Endothelial cell of umbilical vein (primary cell): Measurements from ENCODE around the gene TM9SF3. TPM values are rescaled to one million over a fixed set of nuclear protein-coding genes. Genes with fewer than 3 reads are reported as not detected.

Experiments used
- BruUV-seq: library from RNA; stranded (reverse); fragments of 400-500 nt; replicated peaks from 2 replicates; lab custom pipeline; 2021; lab: Mats Ljungman, UMichigan
- CTCF ChIA-PET: fragments of 300-600, 350-600 bp; sonication (Branson Sonifier 250); formaldehyde crosslinking; loops from one replicate; lab custom pipeline; 2021; ENCODE audit warnings: antibody characterized with exemption, inconsistent platforms; lab: Charles Lee
- POLR2A ChIA-PET: fragments of 300-600, 350-600 bp; sonication (Branson Sonifier 250); formaldehyde crosslinking; loops from one replicate; lab custom pipeline; 2021; ENCODE audit warnings: antibody characterized with exemption, inconsistent platforms; lab: Charles Lee
- DNase-seq: peaks from one replicate; pipeline ENCODE4 v3.0.0-alpha.2; 2011; ENCODE audit warnings: low read depth, low spot score
- FAIRE-seq: peaks from 2 replicates; lab custom pipeline; 2011; peaks lifted over from hg19 to GRCh38; lab: Jason Lieb, UNC
- H2AFZ ChIP-seq: 2 replicates; pipeline ENCODE4 v1.6.0; 2012; ENCODE audit warnings: low read depth, low read length, control low read depth, inconsistent platforms
- H3K27ac ChIP-seq: 2 replicates; pipeline ENCODE4 v1.5.1; 2011; ENCODE audit warnings: low read depth, mild to moderate bottlenecking, control low read depth, low read length, moderate library complexity; ENCODE audit not compliant: insufficient read depth
- H3K27me3 ChIP-seq, 2 experiments: 2 replicates each; pipeline versions ENCODE4 v1.6.0 to v1.6.1; 2011; ENCODE audit warnings: low read length in 2 of 2, mixed read lengths in 1 of 2; ENCODE audit not compliant: control insufficient read depth in 2 of 2, insufficient read depth in 2 of 2
- H3K36me3 ChIP-seq, 2 experiments: 2 replicates in 1 of 2; 3 replicates in 1 of 2; pipeline ENCODE4 v1.5.1; 2011; ENCODE audit warnings: low read length in 2 of 2, mild to moderate bottlenecking in 1 of 2, moderate library complexity in 1 of 2; ENCODE audit not compliant: control insufficient read depth in 2 of 2, insufficient read depth in 2 of 2; ENCODE audit errors: extremely low read depth in 1 of 2
- H3K4me1 ChIP-seq: 3 replicates; pipeline ENCODE4 v1.5.1; 2011; ENCODE audit warnings: mild to moderate bottlenecking, low read length; ENCODE audit not compliant: control insufficient read depth, insufficient read depth; ENCODE audit errors: extremely low read depth
- H3K4me2 ChIP-seq: 2 replicates; pipeline ENCODE4 v1.6.1; 2011; ENCODE audit warnings: low read length, control low read depth, mixed read lengths; ENCODE audit not compliant: insufficient read depth
- H3K4me3 ChIP-seq, 3 experiments: fragments of 200-600 bp in 1 of 3; sonication (generic), shearing (Covaris generic) in 1 of 3; replicated peaks in 1 of 3; 2 replicates each; pipeline ENCODE4 v1.5.1; 2011 to 2016; ENCODE audit warnings: control low read depth in 3 of 3, low read length in 3 of 3, mild to moderate bottlenecking in 2 of 3, inconsistent platforms in 1 of 3, low read depth in 1 of 3, moderate library complexity in 1 of 3; ENCODE audit not compliant: insufficient read depth in 1 of 3
- H3K79me2 ChIP-seq: 2 replicates; pipeline ENCODE4 v1.6.0; 2012; ENCODE audit warnings: low read length, inconsistent platforms; ENCODE audit not compliant: control insufficient read depth, insufficient read depth
- H3K9ac ChIP-seq: replicated peaks from 2 replicates; pipeline ENCODE3; 2011; ENCODE audit warnings: low read length, control low read depth; ENCODE audit not compliant: insufficient read depth; ENCODE audit errors: extremely low read depth
- H3K9me1 ChIP-seq: replicated peaks from 3 replicates; pipeline ENCODE4 v1.6.0; 2011; ENCODE audit warnings: mild to moderate bottlenecking, low read length; ENCODE audit not compliant: control insufficient read depth, insufficient read depth; ENCODE audit errors: extremely low read depth
- H3K9me3 ChIP-seq: replicated peaks from 2 replicates; pipeline ENCODE4 v1.5.1; 2012; ENCODE audit warnings: low read length, inconsistent platforms; ENCODE audit not compliant: control insufficient read depth, insufficient read depth
- H4K20me1 ChIP-seq: replicated peaks from 2 replicates; pipeline ENCODE3; 2011; ENCODE audit warnings: mild to moderate bottlenecking, low read length; ENCODE audit not compliant: control insufficient read depth, insufficient read depth; ENCODE audit errors: extremely low read depth
- FOS ChIP-seq: IDR thresholded peaks from 2 replicates; pipeline ENCODE4 v1.6.1; 2011; ENCODE audit warnings: mild to moderate bottlenecking, low read length, moderate library complexity, borderline replicate concordance; ENCODE audit not compliant: insufficient read depth
- GATA2 ChIP-seq: IDR thresholded peaks from 2 replicates; pipeline ENCODE4 v1.7.0; 2011; ENCODE audit warnings: low read depth, mild to moderate bottlenecking, moderate library complexity, mixed read lengths, low read length; ENCODE audit not compliant: insufficient read length, insufficient read depth
- JUN ChIP-seq: IDR thresholded peaks from 2 replicates; pipeline ENCODE4 v1.6.1; 2011; ENCODE audit warnings: borderline replicate concordance, low read depth; ENCODE audit not compliant: insufficient read length, insufficient read depth
- MAX ChIP-seq: IDR thresholded peaks from 2 replicates; pipeline ENCODE4 v1.6.1; 2011; ENCODE audit not compliant: insufficient read depth, insufficient read length
- MYC ChIP-seq: IDR thresholded peaks from one replicate; pipeline ENCODE4 v1.6.1; 2011; ENCODE audit warnings: mild to moderate bottlenecking, low read depth, low read length
- POLR2A ChIP-seq: IDR thresholded peaks from 2 replicates; pipeline ENCODE4 v1.6.1; 2012; ENCODE audit warnings: low read depth, mild to moderate bottlenecking, control low read depth, low read length
- dilution Hi-C: fragments of 300-500 bp; cut with MboI; formaldehyde crosslinking; loops from one replicate; pipeline ENCODE4 v1.15.0; 2019; ENCODE audit warnings: low sequenced_read_pairs; ENCODE audit not compliant: extremely low pct_ligation_motif_present
- intact Hi-C: fragments of 100-400 bp; cut with micrococcal nuclease; formaldehyde crosslinking; loops from one replicate; pipeline ENCODE4 v1.10.0; 2022
- polyA plus RNA-seq, 4 experiments: library from polyadenylated mRNA; depleted of rRNA in 3 of 4; stranded (reverse) in 3 of 4; unstranded in 1 of 4; fragments of >200 nt; gene quantifications; 2 replicates each; pipeline versions ENCODE4 v1.2.1 to v1.2.3, GENCODE V29; 2011 to 2012; ENCODE audit warnings: missing spikeins in 1 of 4
- total RNA-seq: library from RNA; stranded (reverse); gene quantifications from 2 replicates; pipeline ENCODE4 v1.2.3, GENCODE V29; 2021

The TM9SF3 gene
- total and polyA plus RNA-seq, 2 donors (not counting 3 experiments of a cell fraction or from before 2014, with no cell fraction given), result 133 to 144 TPM

DNA sequence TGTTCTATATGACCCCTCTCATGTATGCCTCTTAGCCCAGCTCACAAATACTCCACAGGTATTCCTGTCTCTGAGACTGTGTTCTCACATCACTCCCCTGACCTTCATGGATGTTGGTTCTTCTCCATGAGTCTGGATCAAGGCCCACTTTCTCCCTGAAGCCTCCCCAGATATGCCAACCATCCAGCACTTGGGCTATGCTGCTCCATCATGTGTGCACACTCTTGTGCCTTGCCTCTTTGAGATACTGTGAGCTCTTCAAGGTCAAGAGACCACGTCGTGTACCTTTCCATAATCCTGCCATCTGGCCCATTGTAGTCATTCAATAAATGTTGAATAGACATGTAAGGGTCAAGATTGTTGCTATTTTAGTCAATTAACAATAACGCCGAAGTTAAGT is 30.1 kb upstream of the TM9SF3 start:
- peaks cover 0 to 3% of the 10 kb centered on the region in 2 experiments for H3K27me3 ChIP-seq
- no peak overlapping the region for H3K27ac ChIP-seq
- intact Hi-C loops (no loop called here), dilution Hi-C loops (no loop called here)
- DNase-seq, result no peak
- H3K9ac ChIP-seq, result no peak overlapping the region
- CTCF ChIA-PET, result no interaction called here
- H3K9me3 ChIP-seq, result no peaks in the 10 kb centered on the region
- TF ChIP-seq MAX, result no peak
- TF ChIP-seq POLR2A, result no peak
- FAIRE-seq, result no peak
- H3K4me2 ChIP-seq, result no peak overlapping the region
- no peak overlapping the region for H2AFZ ChIP-seq
- no peaks in the 10 kb centered on the region for H3K79me2 ChIP-seq
- no peaks in the 10 kb centered on the region for H4K20me1 ChIP-seq
- H3K4me1 ChIP-seq, result no peaks in the 10 kb centered on the region
- POLR2A ChIA-PET, result interaction anchor here (0.5 kb wide), 1 partner anchor 24 kb away, joined by 5 read pairs; no protein-coding TSS in a partner anchor
- no peaks in the 10 kb centered on the region for H3K36me3 ChIP-seq
- no TSS peak for BruUV-seq
- no peaks in the 10 kb centered on the region for H3K9me1 ChIP-seq
- no peak overlapping the region for H3K4me3 ChIP-seq

- FAIRE-seq, result peak; percentile 82
- no peak overlapping the region for H3K4me2 ChIP-seq
Observed at GRCh38 chr10:96614515-96614914, 27.7 kb upstream of the TM9SF3 start.

More at GRCh38 chr10:96614515-96614914, 27.7 kb upstream of the TM9SF3 start:
- TF ChIP-seq JUN (peak; percentile 16), GATA2 (no peak), MAX (no peak), FOS (peak; percentile 53), MYC (no peak)
- Histone ChIP-seq H3K4me3 (no peak overlapping the region), H3K9ac (no peak overlapping the region), H3K79me2 (no peaks in the 10 kb centered on the region), H4K20me1 (no peaks in the 10 kb centered on the region), H3K36me3 (no peaks in the 10 kb centered on the region), H2AFZ (no peak overlapping the region), H3K4me1 (no peaks in the 10 kb centered on the region), H3K9me1 (no peaks in the 10 kb centered on the region), H3K9me3 (no peaks in the 10 kb centered on the region), H3K27ac (no peak overlapping the region), H3K27me3 (peaks cover 0 to 3% of the 10 kb centered on the region in 2 experiments)
- intact Hi-C loops (no loop called here), dilution Hi-C loops (no loop called here)
- BruUV-seq, result no TSS peak
- peak; percentile 36 for DNase-seq
- ChIA-PET POLR2A (interaction anchor here (0.6 kb wide), 1 partner anchor 669 kb away, joined by 5 read pairs; no protein-coding TSS in a partner anchor), CTCF (interaction anchor here (1.3 to 1.5 kb wide), 2 partner anchors 9 to 411 kb away, joined by 3 read pairs; no protein-coding TSS in a partner anchor)
